Measurements from ENCODE around the gene TSPAN5.

DNA sequence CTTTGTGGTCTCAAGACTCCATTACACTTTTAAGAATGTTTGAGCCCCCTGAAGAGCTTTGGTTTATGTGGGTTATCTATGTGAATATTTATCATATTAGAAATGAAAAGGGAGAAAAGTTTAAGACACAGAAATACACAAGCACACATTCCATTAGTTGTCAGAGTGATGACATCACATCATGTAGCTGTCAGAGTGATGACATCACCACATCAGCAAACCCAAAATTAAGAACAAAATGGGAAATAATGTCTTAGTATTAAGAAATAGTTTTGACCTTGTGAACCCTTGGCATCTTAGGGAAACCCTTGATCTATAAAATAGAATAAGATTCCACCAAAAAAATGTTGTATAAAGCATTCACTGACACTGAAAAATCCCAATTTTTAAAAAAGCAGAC lies 195.9 kb downstream of the TSPAN5 start:
- TF ChIP-seq, protein P1, sequence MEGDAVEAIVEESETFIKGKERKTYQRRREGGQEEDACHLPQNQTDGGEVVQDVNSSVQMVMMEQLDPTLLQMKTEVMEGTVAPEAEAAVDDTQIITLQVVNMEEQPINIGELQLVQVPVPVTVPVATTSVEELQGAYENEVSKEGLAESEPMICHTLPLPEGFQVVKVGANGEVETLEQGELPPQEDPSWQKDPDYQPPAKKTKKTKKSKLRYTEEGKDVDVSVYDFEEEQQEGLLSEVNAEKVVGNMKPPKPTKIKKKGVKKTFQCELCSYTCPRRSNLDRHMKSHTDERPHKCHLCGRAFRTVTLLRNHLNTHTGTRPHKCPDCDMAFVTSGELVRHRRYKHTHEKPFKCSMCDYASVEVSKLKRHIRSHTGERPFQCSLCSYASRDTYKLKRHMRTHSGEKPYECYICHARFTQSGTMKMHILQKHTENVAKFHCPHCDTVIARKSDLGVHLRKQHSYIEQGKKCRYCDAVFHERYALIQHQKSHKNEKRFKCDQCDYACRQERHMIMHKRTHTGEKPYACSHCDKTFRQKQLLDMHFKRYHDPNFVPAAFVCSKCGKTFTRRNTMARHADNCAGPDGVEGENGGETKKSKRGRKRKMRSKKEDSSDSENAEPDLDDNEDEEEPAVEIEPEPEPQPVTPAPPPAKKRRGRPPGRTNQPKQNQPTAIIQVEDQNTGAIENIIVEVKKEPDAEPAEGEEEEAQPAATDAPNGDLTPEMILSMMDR (IDR thresholded peaks at IDR 0.05; ENCODE audit: insufficient read depth, low read length, poor library complexity, severe bottlenecking): no peak
- TF ChIP-seq EZH2phosphoT487 (conservative IDR thresholded peaks at IDR 0.05; ENCODE audit: low read length): no peak

Data from SU-DHL-6 (cell line).